Smooth muscle cell (in vitro differentiated cells): ENCODE results near the gene SEZ6L. TPM values are rescaled to one million over a fixed set of nuclear protein-coding genes. Genes with fewer than 3 reads are reported as not detected.

Experiments
- DNase-seq: peaks from one replicate; lab custom pipeline; 2025; ENCODE audit not compliant: unreplicated experiment; lab: John Stamatoyannopoulos, UW
- H2AFZ ChIP-seq: fragments of 200-600 bp; sonication (generic); 2 replicates; pipeline ENCODE4 v1.6.0; 2016; ENCODE audit warnings: antibody characterized with exemption, low read depth, mild to moderate bottlenecking
- H3F3A ChIP-seq: fragments of 200-600 bp; sonication (generic); 2 replicates; pipeline ENCODE4 v1.6.0; 2017; ENCODE audit warnings: antibody characterized with exemption, low read depth
- H3K27ac ChIP-seq: fragments of 200-600 bp; sonication (generic); 2 replicates; pipeline ENCODE4 v1.5.1; 2016; ENCODE audit warnings: low read depth, mild to moderate bottlenecking
- H3K27me3 ChIP-seq: fragments of 200-600 bp; sonication (generic); 2 replicates; pipeline ENCODE4 v1.6.1; 2016; ENCODE audit warnings: low read depth, mild to moderate bottlenecking
- H3K36me3 ChIP-seq: fragments of 200-600 bp; sonication (generic); 2 replicates; pipeline ENCODE4 v1.5.1; 2016; ENCODE audit warnings: low read depth
- H3K4me1 ChIP-seq: fragments of 200-600 bp; sonication (generic); 2 replicates; pipeline ENCODE4 v1.5.1; 2016; ENCODE audit warnings: low read depth
- H3K4me2 ChIP-seq: fragments of 200-600 bp; sonication (generic); 2 replicates; pipeline ENCODE4 v1.6.0; 2016; ENCODE audit warnings: mild to moderate bottlenecking
- H3K4me3 ChIP-seq: fragments of 200-600 bp; sonication (generic); 2 replicates; pipeline ENCODE4 v1.5.1; 2016; ENCODE audit warnings: mild to moderate bottlenecking
- H3K79me2 ChIP-seq: fragments of 200-600 bp; sonication (generic); 2 replicates; pipeline ENCODE4 v1.6.0; 2016; ENCODE audit warnings: low read depth, mild to moderate bottlenecking
- H3K9ac ChIP-seq: fragments of 200-600 bp; sonication (generic); 2 replicates; pipeline ENCODE4 v1.6.0; 2016; ENCODE audit warnings: low read depth
- H3K9me3 ChIP-seq: fragments of 200-600 bp; sonication (generic); replicated peaks from 2 replicates; pipeline ENCODE4 v1.5.1; 2016; ENCODE audit warnings: low read depth
- H4K20me1 ChIP-seq: fragments of 200-600 bp; sonication (generic); 2 replicates; pipeline ENCODE4 v1.6.0; 2016; ENCODE audit warnings: low read depth
- WGBS: methylation state at CpG from one replicate; pipeline ENCODE4 v1.1.7; 2016; ENCODE audit warnings: low lambda C conversion rate; 5-methylcytosine and 5-hydroxymethylcytosine counted together
- polyA plus RNA-seq: library from polyadenylated mRNA; unstranded; fragments of >200 nt; fragmentation: Nextera tagmentation; extraction: Ambion mirVana; gene quantifications from 2 replicates; pipeline ENCODE4 v1.2.1, GENCODE V29; 2016
- total RNA-seq: library from RNA; depleted of rRNA; stranded (reverse); fragments of >200 nt; gene quantifications from 2 replicates; pipeline ENCODE4 v1.2.3, GENCODE V29; 2014
- TF ChIP-seq, protein P1 (sequence below): fragments of 200-600 bp; sonication (generic); IDR thresholded peaks from 2 replicates; pipeline ENCODE4 v1.5.1; 2017; ENCODE audit warnings: borderline replicate concordance, mild to moderate bottlenecking, antibody characterized with exemption; ENCODE audit not compliant: insufficient read depth, poor library complexity, severe bottlenecking

Gene SEZ6L
- total and polyA plus RNA-seq, 2 experiments from 2014 or later = 2.1 TPM

DNA sequence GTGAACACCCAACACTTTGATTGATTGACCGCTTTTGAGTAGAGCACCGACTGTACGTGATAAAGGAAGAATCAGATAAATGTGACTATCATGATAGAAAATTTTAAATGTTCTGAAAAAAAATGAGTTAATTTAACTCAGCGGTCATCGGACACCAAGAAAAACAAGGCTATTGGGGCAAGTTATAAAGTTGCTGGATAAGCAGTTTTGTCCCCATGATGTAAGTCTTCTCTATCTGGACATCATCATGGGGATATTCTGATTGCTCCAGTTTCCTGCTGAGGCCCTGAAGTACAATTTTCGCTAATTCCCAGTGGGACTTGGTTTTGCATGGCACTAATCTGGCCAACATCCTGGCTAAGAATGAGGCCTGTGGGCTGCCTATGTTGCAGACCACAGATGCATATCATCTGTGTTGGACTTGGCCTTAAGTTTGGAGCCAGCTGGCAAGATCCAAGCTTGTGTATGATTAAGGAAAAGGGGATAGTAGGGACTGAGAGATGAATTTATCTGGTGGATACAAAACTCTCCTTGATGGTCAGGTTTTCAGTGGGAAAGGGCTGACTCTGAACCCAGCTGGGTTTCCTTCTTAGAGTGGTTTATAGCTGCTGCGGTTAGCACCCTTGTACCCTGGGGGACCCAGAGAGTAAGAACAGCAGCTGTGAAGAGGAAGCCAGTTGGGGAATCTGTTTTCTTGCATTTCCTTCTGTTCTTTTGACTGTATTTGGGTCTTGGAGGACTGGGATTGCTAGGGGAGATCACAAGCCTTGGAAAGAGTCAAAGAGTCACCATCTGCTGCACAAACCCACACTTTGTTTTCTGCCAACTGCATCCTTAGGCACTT lies 118.3 kb downstream of the SEZ6L start:
- no peak overlapping the region for H2AFZ ChIP-seq
- H3K27ac ChIP-seq = no peak overlapping the region
- no peaks in the 10 kb centered on the region for H3K9me3 ChIP-seq
- no peaks in the 10 kb centered on the region for H3F3A ChIP-seq
- H3K4me2 ChIP-seq = no peak overlapping the region
- TF ChIP-seq, protein P1, sequence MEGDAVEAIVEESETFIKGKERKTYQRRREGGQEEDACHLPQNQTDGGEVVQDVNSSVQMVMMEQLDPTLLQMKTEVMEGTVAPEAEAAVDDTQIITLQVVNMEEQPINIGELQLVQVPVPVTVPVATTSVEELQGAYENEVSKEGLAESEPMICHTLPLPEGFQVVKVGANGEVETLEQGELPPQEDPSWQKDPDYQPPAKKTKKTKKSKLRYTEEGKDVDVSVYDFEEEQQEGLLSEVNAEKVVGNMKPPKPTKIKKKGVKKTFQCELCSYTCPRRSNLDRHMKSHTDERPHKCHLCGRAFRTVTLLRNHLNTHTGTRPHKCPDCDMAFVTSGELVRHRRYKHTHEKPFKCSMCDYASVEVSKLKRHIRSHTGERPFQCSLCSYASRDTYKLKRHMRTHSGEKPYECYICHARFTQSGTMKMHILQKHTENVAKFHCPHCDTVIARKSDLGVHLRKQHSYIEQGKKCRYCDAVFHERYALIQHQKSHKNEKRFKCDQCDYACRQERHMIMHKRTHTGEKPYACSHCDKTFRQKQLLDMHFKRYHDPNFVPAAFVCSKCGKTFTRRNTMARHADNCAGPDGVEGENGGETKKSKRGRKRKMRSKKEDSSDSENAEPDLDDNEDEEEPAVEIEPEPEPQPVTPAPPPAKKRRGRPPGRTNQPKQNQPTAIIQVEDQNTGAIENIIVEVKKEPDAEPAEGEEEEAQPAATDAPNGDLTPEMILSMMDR = no peak
- WGBS = 94% methylated on average over 7 of the region's 7 CpGs
- no peak overlapping the region for H3K9ac ChIP-seq
- no peaks in the 10 kb centered on the region for H4K20me1 ChIP-seq
- no peak overlapping the region for H3K4me3 ChIP-seq
- H3K4me1 ChIP-seq = no peaks in the 10 kb centered on the region
- no peaks in the 10 kb centered on the region for H3K27me3 ChIP-seq
- DNase-seq = no peak
- no peaks in the 10 kb centered on the region for H3K79me2 ChIP-seq
- no peaks in the 10 kb centered on the region for H3K36me3 ChIP-seq

DNA sequence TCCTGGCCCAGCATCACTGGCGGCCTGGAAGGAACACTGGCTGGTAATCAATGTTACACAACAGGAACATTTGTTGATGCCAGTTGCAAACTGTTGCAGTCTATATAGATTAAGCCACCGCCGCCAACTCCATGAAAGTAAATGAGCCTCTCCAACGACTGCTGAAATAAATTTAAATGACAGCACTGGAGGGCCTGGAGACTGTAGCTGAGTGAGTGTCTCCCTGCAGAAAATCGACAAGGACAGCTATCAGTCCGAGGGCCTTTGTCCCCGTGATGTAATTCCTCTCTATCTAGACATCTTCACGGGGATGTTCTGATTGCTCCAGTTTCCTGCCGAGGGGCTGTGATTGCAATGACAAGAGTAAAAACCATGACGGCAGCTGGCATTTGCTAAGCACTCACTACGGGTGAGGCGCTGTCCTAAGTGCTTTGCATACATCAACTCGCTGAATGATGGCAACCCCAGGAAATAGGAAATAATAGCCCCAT lies 120.4 kb downstream of the SEZ6L start:
- TF ChIP-seq, protein P1 = no peak
- no peak for DNase-seq
- Histone ChIP-seq H3K36me3 (no peaks in the 10 kb centered on the region), H3K27ac (no peak overlapping the region), H4K20me1 (no peaks in the 10 kb centered on the region), H3F3A (no peaks in the 10 kb centered on the region), H3K9me3 (no peaks in the 10 kb centered on the region), H3K4me2 (no peak overlapping the region), H3K27me3 (no peaks in the 10 kb centered on the region), H3K79me2 (no peaks in the 10 kb centered on the region), H3K4me1 (no peaks in the 10 kb centered on the region), H3K4me3 (no peak overlapping the region), H2AFZ (no peak overlapping the region), H3K9ac (no peak overlapping the region)
- WGBS = 86% methylated on average over 13 of the region's 13 CpGs

DNA sequence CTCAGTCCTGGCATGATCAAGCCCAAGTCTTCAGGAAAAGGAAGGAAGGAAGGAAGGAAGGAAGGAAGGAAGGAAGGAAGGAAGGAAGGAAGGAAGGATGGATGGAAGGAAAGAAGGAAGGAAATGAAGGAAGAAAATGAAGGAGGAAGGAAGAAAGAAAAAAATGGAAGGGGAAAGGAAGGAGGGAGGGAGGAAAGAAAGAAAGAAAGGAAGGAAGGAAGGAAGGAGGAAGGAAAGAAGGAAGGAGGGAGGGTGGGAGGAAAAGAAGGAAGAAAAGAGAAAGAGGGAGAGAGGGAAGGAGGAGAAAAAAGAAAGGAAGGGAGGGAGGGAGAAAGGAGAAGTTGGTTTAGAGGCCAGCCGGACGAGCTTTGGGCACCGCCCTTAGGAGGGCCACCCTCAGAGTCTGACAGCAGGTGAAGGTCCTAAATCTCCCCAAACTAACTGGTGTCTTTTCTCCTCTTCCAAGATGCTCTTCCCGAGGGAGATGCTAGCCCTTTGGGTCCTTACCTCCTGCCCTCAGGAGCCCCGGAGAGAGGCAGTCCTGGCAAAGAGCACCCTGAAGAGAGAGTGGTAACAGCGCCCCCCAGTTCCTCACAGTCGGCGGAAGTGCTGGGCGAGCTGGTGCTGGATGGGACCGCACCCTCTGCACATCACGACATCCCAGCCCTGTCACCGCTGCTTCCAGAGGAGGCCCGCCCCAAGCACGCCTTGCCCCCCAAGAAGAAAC lies 122.8 kb downstream of the SEZ6L start:
- H3K27ac ChIP-seq = no peak overlapping the region

More for the DNA sequence above, 122.8 kb downstream of the SEZ6L start:
- Histone ChIP-seq H3K4me3 (no peak overlapping the region), H3K4me1 (no peaks in the 10 kb centered on the region), H4K20me1 (no peaks in the 10 kb centered on the region), H3K4me2 (no peak overlapping the region), H3K27me3 (no peaks in the 10 kb centered on the region), H2AFZ (no peak overlapping the region), H3K9ac (no peak overlapping the region), H3F3A (no peaks in the 10 kb centered on the region), H3K9me3 (no peaks in the 10 kb centered on the region), H3K36me3 (no peaks in the 10 kb centered on the region), H3K79me2 (no peaks in the 10 kb centered on the region)
- TF ChIP-seq, protein P1 = no peak
- no peak for DNase-seq
- WGBS = 91% methylated on average over 14 of the region's 14 CpGs
